B cell (primary cell): ENCODE results near the gene SUSD4. TPM values are rescaled to one million over a fixed set of nuclear protein-coding genes. Genes with fewer than 3 reads are reported as not detected.

ENCODE experiments used
- ATAC-seq: fragments of 200-7000 bp; cut with Tn5 transposase; one replicate; pipeline ENCODE4 v1.10.0; 2021; ENCODE audit warnings: low read depth, mild to moderate bottlenecking, moderate number of reproducible peaks, moderate library complexity
- CTCF ChIA-PET: fragments of 350-600 bp; sonication (Branson Sonifier 250); formaldehyde crosslinking; loops from one replicate; lab custom pipeline; 2021; ENCODE audit warnings: antibody characterized with exemption, inconsistent platforms; lab: Charles Lee
- POLR2A ChIA-PET: fragments of 350-600 bp; sonication (Branson Sonifier 250); formaldehyde crosslinking; loops from one replicate; lab custom pipeline; 2021; ENCODE audit warnings: antibody characterized with exemption; lab: Charles Lee
- DNase-seq: peaks from one replicate; pipeline ENCODE4 v3.0.0; 2013
- H2AFZ ChIP-seq: 2 replicates; pipeline ENCODE4 v1.6.1; 2012; ENCODE audit warnings: mild to moderate bottlenecking, low read depth, low read length; ENCODE audit not compliant: insufficient read depth, poor library complexity, severe bottlenecking
- H3K27ac ChIP-seq, 2 donors: 1 replicate in 1 of 2; 2 replicates in 1 of 2; pipeline ENCODE4 v1.5.1; 2012 to 2013; ENCODE audit warnings: low read length in 2 of 2, mild to moderate bottlenecking in 2 of 2, moderate library complexity in 1 of 2
- H3K27me3 ChIP-seq, 4 experiments: fragments of 200-600 bp in 1 of 4; sonication (generic) in 1 of 4; replicated peaks in 1 of 4; 1 replicate in 2 of 4; 2 replicates in 2 of 4; pipeline versions ENCODE4 v1.6.1 to v1.7.0; 2013 to 2016; ENCODE audit warnings: low read length in 3 of 4, mild to moderate bottlenecking in 2 of 4, mixed read lengths in 1 of 4, moderate library complexity in 1 of 4; ENCODE audit not compliant: insufficient read depth in 4 of 4, control insufficient read depth in 3 of 4; ENCODE audit errors: control extremely low read depth in 1 of 4
- H3K36me3 ChIP-seq, 2 experiments: replicated peaks in 1 of 2; 1 replicate in 1 of 2; 2 replicates in 1 of 2; pipeline versions ENCODE4 v1.6.1 to v1.7.1; 2013; ENCODE audit warnings: low read length in 1 of 2; ENCODE audit not compliant: insufficient read depth in 2 of 2, control insufficient read depth in 1 of 2; ENCODE audit errors: control extremely low read depth in 1 of 2, extremely low read depth in 1 of 2
- H3K4me1 ChIP-seq, 2 donors: fragments of 200-600 bp in 1 of 2; sonication (generic) in 1 of 2; 1 replicate in 1 of 2; 2 replicates in 1 of 2; pipeline versions ENCODE4 v1.5.1 to v1.6.1; 2013 to 2017; ENCODE audit warnings: low read length in 2 of 2; ENCODE audit not compliant: control insufficient read depth in 2 of 2, insufficient read depth in 2 of 2
- H3K4me2 ChIP-seq: replicated peaks from 2 replicates; pipeline ENCODE3; 2012; ENCODE audit warnings: mild to moderate bottlenecking, low read depth, low read length; ENCODE audit not compliant: poor library complexity, severe bottlenecking
- H3K4me3 ChIP-seq, 5 experiments: fragments of 200-600 bp in 1 of 5; sonication (generic) in 1 of 5; 1 replicate in 3 of 5; 2 replicates in 2 of 5; pipeline versions ENCODE4 v1.5.1 to v1.7.0; 2011 to 2016; ENCODE audit warnings: low read length in 4 of 5, mild to moderate bottlenecking in 4 of 5, low read depth in 2 of 5, control low read depth in 1 of 5, moderate library complexity in 1 of 5; ENCODE audit not compliant: insufficient read depth in 1 of 5; ENCODE audit errors: control extremely low read depth in 1 of 5, extremely low read depth in 1 of 5
- H3K79me2 ChIP-seq: fragments of 200-600 bp; sonication (generic); one replicate; pipeline ENCODE4 v1.6.0; 2016; ENCODE audit warnings: low read length; ENCODE audit not compliant: control insufficient read depth, insufficient read depth
- H3K9ac ChIP-seq: fragments of 200-600 bp; sonication (generic); 2 replicates; pipeline ENCODE4 v1.6.1; 2017; ENCODE audit warnings: mild to moderate bottlenecking, low read length, moderate library complexity
- H3K9me3 ChIP-seq, 3 donors: one replicate each; pipeline versions ENCODE4 v1.6.1 to v1.7.1; 2013; ENCODE audit warnings: low read length in 2 of 3; ENCODE audit not compliant: control insufficient read depth in 2 of 3, insufficient read depth in 1 of 3; ENCODE audit errors: control extremely low read depth in 1 of 3
- H4K20me1 ChIP-seq: 2 replicates; pipeline ENCODE4 v1.6.0; 2012; ENCODE audit warnings: mild to moderate bottlenecking, low read length; ENCODE audit not compliant: insufficient read depth, control insufficient read depth, poor library complexity, severe bottlenecking
- H3K27ac Mint-ChIP-seq: one replicate; pipeline ENCODE4 v1.8.0; 2021; ENCODE audit warnings: mixed read lengths
- H3K27me3 Mint-ChIP-seq: one replicate; pipeline ENCODE4 v1.8.0; 2021; ENCODE audit warnings: mixed read lengths
- H3K4me1 Mint-ChIP-seq: one replicate; pipeline ENCODE4 v1.8.0; 2021; ENCODE audit warnings: mixed read lengths
- H3K4me3 Mint-ChIP-seq: one replicate; pipeline ENCODE4 v1.8.0; 2021; ENCODE audit warnings: mixed read lengths
- H3K9me3 Mint-ChIP-seq: one replicate; pipeline ENCODE4 v1.8.0; 2022; ENCODE audit warnings: mixed read lengths; ENCODE audit not compliant: insufficient read depth
- CTCF ChIP-seq: fragments of 200-600 bp; IDR thresholded peaks from one replicate; pipeline ENCODE4 v1.8.0; 2022; ENCODE audit warnings: antibody characterized with exemption, mild to moderate bottlenecking
- EZH2 ChIP-seq: IDR thresholded peaks from 2 replicates; pipeline ENCODE4 v1.6.1; 2012; ENCODE audit warnings: borderline replicate concordance, low read depth, mild to moderate bottlenecking, moderate library complexity, low read length; ENCODE audit not compliant: insufficient read depth, poor library complexity, severe bottlenecking
- whole genome bisulfite sequencing: methylation state at CpG from one replicate; pipeline ENCODE4 v1.1.5; 2013; ENCODE audit warnings: missing lambda C conversion rate; ENCODE audit not compliant: insufficient coverage; 5-methylcytosine and 5-hydroxymethylcytosine counted together
- intact Hi-C: fragments of 100-400 bp; cut with micrococcal nuclease; formaldehyde crosslinking; loops from one replicate; pipeline ENCODE4 v1.10.0; 2022
- polyA plus RNA-seq: library from polyadenylated mRNA; depleted of rRNA; stranded (reverse); fragments of >200 nt; gene quantifications from 2 replicates; pipeline ENCODE4 v1.2.3, GENCODE V29; 2012
- total RNA-seq, 2 donors: library from RNA; stranded (reverse); fragments of 120-200 nt in 1 of 2; gene quantifications; 1 replicate in 1 of 2; 2 replicates in 1 of 2; pipeline versions ENCODE4 v1.2.3 to v1.2.4, GENCODE V29; 2013 to 2022

Gene SUSD4
- total and polyA plus RNA-seq, 2 donors (not counting 1 experiment from before 2014, with no cell fraction given) = 0.13 TPM; not detected in 1

GRCh38 chr1:223393275-223394214, 29.6 kb upstream of the SUSD4 start, which contains the start of gene CCDC185:
CCDC185 (plus strand) TSS chr1:223393415; CDS start chr1:223393476, 61 bp downstream.
- no peak for ATAC-seq
- Mint-ChIP-seq H3K4me3 (no peak within 1 kb of the TSS), H3K27ac (no peak within 1 kb of the TSS), H3K4me1 (no peaks in the 10 kb centered on the region), H3K9me3 (no peaks in the 10 kb centered on the region), H3K27me3 (peaks cover 27% of the 10 kb centered on the region)
- CTCF ChIA-PET = no interaction called here
- intact Hi-C loops = no loop called here
- TF ChIP-seq CTCF (no peak), EZH2 (no peak)
- DNase-seq = no peak
- Histone ChIP-seq H3K9ac (no peak within 1 kb of the TSS), H3K9me3 (peaks cover 0 to 22% (median 4%) of the 10 kb centered on the region in 3 donors), H3K79me2 (no peaks in the 10 kb centered on the region), H2AFZ (no peak within 1 kb of the TSS), H3K4me1 (no peaks in the 10 kb centered on the region), H3K36me3 (no peaks in the 10 kb centered on the region), H3K27me3 (peaks cover 0 to 30% (median 1%) of the 10 kb centered on the region in 4 experiments), H4K20me1 (no peaks in the 10 kb centered on the region), H3K4me2 (no peak within 1 kb of the TSS), H3K27ac (no peak within 1 kb of the TSS), H3K4me3 (no peak within 1 kb of the TSS)
- 22% methylated on average over 73 of the region's 73 CpGs for WGBS
- POLR2A ChIA-PET = no interaction called here

- CTCF ChIA-PET = no interaction called here
Observed at GRCh38 chr1:223390618-223391017, 26.6 kb upstream of the SUSD4 start.

More at GRCh38 chr1:223390618-223391017, 26.6 kb upstream of the SUSD4 start:
- no peaks in the 10 kb centered on the region for H4K20me1 ChIP-seq
- Mint-ChIP-seq H3K4me1 (no peaks in the 10 kb centered on the region), H3K27me3 (peaks cover 36% of the 10 kb centered on the region), H3K4me3 (no peak overlapping the region), H3K27ac (no peak overlapping the region), H3K9me3 (no peaks in the 10 kb centered on the region)
- ATAC-seq (no peak), DNase-seq (no peak)
- H3K9ac ChIP-seq = no peak overlapping the region
- H3K27ac ChIP-seq = no peak overlapping the region
- H3K4me2 ChIP-seq = no peak overlapping the region
- H3K4me1 ChIP-seq = no peaks in the 10 kb centered on the region
- H3K4me3 ChIP-seq = no peak overlapping the region
- H3K79me2 ChIP-seq = no peaks in the 10 kb centered on the region
- H3K36me3 ChIP-seq = no peaks in the 10 kb centered on the region
- peaks cover 0 to 30% (median 1%) of the 10 kb centered on the region in 4 experiments for H3K27me3 ChIP-seq
- TF ChIP-seq CTCF (no peak), EZH2 (no peak)
- H2AFZ ChIP-seq = no peak overlapping the region
- H3K9me3 ChIP-seq = peaks cover 0 to 22% (median 4%) of the 10 kb centered on the region in 3 donors
- POLR2A ChIA-PET = no interaction called here
- intact Hi-C loops = no loop called here
